Hematopoietic multipotent progenitor cell treated with erythropoietin and hydrocortisone succinate and interleukin-3 and kit ligand, for 4 days (in vitro differentiated cells): ENCODE results near the gene HHEX.
"Not testable (repeated sequence)": the region's sequence is repeated elsewhere in the genome, so short reads cannot be mapped to it uniquely, and the experiment has no call there.

Experiments
- DNase-seq: peaks from one replicate; pipeline ENCODE4 v3.0.0-alpha.2; 2015

Gene HHEX

DNA sequence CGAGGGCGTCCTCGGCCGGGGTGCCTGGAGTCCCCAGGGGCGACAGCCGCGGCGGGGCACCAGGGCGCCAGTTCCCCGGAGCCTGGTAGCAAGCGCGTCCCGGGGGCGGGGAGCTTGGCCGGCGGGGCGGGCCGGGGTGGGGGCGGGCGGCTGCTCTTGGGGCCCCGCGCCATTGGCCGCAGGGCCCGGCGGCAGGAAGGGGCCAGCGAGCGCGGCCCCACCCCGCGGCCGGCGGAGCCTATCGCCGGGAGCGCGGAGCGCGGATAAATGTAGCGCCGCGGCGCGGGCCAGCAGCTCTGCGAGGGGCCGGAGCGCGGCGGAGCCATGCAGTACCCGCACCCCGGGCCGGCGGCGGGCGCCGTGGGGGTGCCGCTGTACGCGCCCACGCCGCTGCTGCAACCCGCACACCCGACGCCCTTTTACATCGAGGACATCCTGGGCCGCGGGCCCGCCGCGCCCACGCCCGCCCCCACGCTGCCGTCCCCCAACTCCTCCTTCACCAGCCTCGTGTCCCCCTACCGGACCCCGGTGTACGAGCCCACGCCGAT, at the start of gene HHEX:
TSS of gene HHEX (plus strand) at position 293 of the 548 bp plus-strand sequence. CDS start at position 325, 32 bp downstream.
- peak; percentile 94 for DNase-seq

DNA sequence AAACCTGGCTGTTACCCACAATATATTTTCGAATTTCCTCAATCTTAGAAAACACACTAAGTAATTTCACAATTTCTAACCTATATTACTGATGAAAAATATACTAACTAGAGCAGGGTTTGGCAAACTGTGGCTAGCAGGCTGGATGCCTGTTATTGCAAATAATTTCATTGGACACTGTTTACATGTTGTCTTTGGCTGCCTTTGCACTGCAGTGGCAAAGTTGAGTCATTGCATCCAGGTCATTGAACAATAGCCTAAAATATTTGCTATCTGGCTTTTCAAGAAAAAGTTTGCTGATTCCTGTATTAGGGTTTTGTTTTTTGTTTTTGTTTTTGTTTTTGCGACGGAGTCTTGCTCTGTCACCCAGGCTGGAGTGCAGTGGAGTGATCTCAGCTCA, 49.6 kb upstream of the HHEX start:
- no peak for DNase-seq

DNA sequence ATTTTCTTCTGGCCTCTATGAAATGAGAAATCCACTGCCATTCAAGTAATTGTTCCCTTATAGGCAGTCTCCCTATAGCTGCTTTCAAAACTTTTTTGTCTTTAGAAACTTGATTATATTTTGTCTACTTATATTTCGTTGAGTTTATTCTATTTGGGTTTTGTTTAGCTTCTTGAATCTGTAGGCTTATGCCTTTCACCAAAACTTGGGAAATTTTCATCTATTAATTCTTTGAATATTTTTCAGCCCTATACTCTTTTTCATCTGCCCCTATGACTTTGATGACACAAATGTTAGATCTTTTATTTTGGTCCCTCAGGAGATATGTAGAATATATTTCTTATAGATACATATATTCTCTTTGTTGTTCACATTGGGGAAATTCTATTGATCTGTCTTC, 48.3 kb upstream of the HHEX start:
- DNase-seq: no peak

DNA sequence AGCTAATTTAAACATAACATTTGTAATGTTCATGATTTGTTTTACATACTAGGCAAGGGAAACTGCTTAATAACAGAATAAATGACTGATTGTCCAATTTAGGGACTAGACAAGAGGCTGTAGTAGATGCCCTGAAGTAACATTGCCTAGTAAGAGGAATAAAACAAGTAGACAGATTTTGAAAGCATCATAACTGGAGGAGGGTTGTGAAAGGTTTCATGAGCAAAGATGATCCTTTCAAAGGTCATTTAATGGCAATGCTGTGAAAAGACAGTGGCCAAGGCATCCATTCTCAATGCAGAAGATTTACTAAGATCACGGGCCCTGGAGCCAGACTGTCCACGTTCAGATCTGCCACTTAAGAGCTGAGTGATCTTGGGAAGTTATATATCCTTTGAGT, 44.8 kb upstream of the HHEX start:
- no peak for DNase-seq

DNA sequence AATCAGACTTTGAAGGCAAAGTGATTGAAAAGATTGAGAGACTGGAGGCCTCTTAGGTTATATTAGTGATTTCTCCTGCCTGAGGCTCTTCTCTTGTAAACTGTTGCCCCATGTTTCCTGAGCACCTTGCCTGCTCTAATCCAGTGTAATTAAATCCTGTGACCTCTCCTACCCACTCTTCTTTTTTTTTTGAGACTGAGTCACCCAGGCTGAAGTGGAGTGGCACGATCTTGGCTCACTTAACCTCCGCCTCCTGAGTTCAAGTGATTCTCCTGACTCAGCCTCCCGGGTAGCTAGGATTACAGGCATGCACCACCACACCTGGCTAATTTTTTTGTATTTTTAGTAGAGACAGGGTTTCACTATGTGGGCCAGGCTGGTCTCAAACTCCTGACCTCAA, 38.9 kb upstream of the HHEX start:
- DNase-seq: not testable (repeated sequence)

DNA sequence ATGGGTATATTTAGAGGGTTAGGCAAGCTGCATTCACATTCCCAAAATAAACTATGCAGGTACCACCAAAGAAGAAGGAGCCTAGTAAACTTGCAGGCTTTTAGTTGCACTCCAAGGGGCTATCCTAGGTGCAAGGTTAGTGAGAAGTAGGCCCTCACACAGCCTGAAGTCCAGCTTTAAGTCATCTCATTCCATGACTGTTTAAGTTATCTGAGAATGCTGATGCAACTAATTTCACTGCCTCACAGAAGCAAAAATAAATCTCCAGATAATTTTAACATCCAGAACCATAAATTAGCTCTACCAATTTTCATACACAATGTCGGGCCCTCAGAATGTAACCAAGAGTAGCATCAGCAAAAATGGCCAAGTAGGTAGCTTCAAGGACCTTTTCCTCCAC, 34.3 kb upstream of the HHEX start:
- no peak for DNase-seq

DNA sequence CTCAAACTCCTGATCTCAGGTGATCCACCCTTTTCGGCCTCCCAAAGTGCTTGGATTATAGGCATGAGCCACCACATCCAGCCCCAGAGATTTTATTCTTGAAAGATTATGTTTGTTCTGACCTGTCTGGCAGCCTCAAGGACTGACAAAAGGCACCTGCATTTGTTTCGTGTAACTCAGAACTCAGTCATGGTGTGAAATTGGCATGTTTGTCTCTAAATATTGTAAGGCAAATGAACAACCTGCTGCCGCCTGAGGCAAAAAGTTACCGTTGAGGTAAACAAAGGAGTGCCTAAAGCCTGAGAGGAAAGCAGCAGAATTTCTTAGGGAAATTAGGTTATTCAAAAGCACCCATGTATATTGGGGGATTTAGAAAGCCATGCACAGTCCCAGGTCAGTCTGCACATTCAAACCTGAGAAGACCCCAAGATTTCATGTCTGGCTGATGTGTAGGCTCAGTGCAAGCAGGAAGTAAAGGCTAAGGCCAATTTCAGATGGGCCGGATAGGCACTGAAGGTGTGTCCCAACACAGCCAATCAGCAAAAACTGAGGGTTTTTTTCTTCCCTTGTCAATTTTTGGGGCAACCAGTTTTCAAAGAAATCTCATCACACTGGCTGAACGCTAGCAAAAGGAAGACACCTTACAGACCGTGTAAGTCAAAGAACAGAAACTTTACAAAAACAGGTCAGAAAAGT, 33.3 kb upstream of the HHEX start:
- DNase-seq: no peak

DNA sequence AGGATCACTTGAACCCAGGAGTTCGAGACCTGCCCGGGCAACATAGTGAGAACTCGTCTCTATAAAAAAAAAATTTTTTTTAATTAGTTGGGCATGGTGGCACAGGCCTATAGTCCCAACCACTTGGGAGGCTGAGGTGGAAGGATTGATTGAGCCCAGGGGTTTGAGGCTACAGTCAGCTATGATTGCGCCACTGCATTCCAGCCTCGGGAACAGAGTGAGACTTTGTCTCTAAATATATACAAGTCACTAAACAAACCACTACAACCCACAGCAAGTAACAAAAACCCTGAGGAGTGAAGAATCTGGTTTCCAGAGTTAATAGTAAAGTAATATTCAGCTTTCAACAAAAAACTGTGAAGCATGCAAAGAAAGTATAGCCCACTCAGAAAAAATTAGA, 32.7 kb upstream of the HHEX start:
- no peak for DNase-seq

DNA sequence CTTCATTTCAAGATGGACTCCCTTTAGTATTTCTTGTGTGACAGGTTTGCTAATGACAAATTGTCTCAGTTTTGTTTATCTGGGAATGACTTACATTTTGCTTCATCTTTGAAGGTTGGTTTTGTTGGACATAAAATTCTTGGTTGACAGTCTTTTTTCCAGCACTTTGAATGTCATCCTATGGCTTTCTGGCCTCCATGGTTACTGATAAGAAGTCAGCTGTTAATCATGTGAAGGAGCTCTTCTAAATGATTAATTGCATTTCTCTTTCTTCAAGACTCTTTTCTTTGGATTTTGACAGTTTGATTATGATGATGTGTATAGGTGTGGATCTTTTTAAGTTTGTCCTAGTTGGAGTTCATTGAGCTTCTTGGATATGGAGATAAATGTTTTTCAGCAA, 26.9 kb upstream of the HHEX start:
- DNase-seq: peak; percentile 27

DNA sequence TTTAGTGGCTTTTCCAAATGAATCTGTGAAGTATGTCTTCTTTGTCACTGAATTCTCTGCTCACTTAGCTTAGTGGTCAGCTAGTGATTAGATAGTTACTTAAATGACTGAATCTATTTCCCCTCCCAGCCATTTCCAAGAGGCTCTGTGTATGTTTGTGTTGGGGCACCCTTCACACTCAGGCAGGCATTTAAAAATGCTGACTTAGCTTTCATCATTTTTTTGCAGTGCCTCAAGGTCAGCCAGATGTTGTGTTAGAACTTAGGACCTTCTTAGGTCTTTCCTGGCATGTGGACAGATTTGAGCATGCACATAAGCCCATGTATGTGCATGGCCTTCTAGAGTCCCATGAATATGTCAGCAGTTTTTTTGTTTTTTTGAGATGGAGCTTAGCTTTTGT, 25.4 kb upstream of the HHEX start:
- DNase-seq: no peak

DNA sequence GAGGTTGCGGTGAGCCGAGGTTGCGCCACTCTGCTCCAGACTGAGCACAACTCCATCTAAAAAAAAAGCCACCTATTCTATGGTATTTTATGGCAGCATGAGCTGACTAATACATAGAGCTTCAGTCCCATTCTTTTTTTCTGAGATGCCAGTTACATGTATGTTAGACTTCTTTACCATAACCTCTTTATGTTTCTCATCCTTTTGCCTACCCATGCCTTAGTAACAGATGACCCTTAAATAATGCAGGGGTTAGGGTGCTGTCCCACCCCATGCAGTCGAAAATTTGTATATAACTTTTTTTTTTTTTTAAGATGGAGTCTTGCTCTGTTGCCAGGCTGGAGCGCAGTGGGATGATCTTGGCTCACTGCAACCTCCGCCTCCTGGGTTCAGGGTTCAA, 22.7 kb upstream of the HHEX start:
- DNase-seq: no peak

DNA sequence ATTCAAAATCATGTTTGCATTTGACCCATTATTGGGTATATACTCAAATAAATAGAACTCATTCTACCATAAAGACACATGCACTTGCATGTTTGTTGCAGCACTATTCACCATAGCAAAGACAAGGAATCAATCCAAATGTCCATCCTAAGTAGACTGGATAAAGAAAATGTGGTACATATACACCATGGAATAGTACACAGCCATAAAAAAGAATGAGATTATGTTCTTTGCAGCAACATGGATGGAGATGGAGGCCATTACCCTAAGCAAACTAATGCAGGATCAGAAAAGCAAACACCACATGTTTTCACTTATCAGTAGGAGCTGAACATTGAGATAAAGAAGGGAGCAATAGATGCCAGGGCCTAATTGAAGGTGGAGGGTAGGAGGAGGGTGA, 12.0 kb upstream of the HHEX start:
- no peak for DNase-seq

DNA sequence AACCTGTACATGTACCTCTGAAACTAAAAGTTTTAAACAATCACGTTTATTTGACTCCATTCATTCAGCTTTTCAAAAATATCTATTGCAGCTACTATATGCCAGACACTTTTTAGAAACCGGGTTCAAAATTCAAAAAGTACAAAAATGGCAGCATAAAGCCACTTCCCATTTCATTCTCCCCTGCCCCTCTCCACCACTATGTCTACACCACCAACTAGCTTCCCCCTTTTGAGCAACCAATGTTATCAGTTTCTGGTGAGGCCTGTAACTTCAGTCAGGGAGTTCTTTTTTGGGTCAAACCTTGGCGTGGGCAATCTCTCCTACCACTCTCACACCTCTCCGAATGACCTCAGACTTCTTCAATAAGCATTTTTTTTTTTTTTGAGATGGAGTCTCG, 11.5 kb upstream of the HHEX start:
- peak; percentile 51 for DNase-seq

DNA sequence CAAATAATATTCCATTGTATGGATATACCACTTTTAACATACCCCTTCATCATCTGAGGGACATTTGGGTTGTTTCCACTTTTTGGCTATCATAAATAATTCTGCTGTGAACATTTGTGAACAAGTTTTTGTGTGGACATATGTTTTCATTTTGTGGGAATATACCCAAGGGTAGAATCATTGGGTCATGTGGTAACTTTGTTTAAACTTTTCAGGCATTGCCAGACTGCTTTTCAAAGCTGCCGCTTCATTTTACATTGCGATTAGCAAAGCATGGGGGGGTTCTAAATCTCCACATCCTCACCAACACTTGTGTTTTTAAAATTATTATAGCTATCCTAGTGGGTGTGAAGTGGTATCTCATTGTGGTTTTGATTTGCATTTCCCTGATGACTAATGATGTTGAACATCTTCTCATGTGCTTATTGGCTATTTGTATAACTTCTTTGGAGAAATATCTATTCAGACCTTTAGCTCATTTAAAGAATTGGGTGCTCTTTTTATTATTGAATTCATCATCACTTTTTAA, 8.4 kb upstream of the HHEX start:
- no peak for DNase-seq

DNA sequence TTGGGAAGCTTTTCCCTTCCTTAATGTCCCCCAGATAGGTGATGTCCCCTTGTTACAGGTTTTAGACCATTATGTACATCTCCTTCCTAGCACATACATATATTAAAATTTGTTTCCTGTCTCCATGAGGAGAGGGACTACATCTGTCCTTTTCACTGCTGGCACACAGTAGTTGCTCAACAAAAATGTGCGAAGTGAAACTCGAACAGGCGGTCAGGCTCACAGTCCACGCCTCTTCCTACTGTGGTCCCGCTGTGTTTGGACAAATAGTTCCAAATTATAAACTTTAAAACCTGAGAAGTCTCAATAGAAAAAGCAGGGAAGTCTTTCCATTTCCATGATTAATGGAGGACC, 1.2 kb upstream of the HHEX start:
- no peak for DNase-seq

DNA sequence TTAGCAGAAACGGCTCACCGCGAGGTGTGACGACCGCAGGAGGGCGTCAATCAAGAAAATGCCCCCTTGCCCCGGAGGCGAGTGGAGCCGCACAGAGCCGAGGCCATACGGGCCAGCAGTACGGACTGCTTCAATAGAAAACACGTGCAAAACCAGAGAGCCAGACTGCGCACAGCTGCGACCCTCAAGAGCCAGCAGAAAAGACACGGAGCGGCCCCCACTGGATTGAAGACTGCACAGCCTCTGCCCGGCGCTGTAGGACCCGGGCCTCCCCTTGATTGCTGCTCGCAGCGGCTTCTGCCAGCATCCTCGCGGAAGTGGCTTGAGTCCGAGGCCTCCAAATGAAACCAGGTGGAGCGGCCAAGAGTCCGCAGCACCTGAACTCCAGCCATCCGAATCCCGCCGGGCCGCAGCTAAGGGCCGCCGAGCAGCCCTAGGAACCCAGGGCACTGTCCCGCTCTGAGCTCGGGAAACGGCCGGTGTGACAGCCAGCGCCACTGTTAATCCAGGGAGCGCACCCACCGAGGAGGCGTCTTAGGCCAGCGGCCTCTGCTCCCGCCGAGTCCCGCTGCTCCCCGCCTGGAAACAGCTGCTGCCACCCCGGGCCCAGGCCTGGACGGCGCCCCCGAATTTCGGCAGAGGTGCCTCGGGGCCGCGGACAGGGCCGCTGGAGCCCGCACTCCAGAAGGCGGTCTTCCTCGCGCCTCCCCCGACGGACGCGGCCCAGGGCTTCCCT, 660 bp upstream of the HHEX start:
- DNase-seq: peak; percentile 74

DNA sequence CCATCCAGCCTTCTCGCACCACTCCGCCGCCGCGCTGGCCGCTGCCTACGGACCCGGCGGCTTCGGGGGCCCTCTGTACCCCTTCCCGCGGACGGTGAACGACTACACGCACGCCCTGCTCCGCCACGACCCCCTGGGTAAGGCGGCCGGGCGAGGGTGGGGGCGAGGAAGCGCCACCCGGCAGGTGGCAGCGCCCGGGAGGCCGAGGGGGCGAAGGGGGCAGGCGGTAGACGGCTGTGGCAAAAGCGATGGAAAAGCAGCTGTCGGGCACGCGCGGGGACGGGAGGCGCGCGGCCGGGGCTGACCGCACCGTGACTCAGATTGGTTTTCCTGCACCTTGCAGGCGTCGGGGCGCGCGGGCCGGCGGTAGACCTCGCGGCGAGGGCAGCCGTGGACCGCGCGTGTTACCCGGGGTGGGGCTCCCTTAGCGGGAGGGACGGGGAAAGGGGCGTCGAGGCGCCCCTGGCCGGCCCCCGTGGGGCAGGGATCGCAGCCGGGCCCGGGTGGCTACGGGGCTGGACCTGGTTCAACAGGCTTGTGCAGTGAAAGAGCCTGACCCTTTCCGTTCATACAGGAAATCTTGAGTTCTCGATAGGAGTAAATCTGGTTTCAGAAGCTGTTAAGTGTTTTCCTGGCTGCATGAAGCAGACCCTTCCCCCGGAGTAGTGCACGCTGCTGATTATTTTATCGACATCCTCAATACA, 608 bp downstream of the HHEX start:
- DNase-seq: peak; percentile 98

DNA sequence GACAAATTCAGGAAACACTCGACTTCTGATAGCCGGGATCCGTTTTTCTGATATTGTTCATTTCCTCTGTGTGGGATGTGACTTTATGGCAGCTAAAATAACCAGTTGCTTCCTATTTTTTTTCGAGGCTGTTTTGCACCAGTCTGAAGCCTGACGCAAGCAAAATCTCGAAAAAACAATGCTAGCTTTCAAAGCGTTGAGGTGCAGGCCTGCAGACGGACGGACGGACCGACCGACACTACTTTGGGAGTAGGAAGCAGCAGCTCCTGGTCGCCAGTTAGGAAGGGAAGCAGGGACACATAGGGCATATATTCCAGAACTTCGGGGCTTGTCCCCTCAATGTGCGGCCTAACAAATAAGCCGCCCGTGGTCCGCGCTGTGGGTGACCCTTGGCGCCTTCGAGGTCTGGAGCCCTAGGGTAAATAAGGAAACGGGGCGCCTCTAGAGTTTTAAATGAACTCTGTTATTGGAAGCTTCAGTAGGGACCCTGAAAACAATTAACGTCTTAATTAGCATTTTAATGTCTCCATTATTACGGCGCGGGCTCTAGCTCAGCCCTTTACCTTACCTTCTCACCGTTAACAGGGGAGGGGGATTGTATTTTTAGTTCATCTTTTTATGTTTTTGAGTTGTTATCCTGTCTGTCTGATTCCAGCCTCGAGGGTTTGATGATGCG, 1.3 kb downstream of the HHEX start:
- DNase-seq: no peak

DNA sequence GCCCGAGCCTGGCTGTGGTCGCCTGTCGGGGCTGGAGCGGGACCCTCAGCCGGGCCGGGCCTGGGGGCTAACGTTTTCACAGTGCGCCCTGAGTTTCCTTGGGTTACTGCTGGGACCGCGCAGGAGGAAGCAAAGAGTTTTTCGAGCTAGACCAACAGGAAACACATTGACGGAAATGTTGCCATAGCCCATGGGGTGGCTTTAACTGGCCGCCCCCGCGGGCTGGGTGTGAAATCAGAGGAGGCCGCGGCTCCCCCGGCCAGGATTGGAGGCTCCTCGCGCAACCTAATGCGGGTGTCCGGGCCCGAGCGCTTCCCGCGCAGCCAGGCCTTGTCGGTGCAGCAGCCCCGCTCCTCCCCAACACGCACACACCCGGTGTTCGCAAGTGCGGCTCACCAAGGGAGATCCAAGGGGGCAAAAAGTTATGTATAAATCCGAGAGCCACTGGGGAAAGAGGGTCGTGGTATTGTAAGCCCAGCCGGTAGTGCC, 1.9 kb downstream of the HHEX start:
- peak; percentile 87 for DNase-seq

DNA sequence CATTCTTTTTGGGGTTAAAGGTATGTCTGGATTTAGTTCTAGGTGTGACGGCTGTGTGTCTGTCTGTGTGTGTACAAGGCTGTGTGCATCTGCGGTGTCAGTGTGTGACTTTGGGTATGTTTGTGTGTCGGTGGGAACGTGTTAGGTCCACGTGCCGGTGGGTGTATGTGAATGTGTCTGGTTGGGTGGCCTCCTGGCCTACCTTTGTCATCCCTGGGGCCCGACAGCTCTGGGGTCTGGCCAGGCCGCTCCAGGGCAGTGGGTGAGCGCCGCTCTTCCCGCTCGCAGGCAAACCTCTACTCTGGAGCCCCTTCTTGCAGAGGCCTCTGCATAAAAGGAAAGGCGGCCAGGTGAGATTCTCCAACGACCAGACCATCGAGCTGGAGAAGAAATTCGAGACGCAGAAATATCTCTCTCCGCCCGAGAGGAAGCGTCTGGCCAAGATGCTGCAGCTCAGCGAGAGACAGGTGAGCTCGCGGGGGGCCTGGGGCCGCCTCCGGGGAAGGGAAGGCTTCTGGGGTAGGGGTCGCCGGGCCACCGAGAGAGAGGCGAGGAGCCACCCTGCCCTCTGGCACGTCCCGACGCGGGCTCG, 2.4 kb downstream of the HHEX start:
- peak; percentile 36 for DNase-seq

DNA sequence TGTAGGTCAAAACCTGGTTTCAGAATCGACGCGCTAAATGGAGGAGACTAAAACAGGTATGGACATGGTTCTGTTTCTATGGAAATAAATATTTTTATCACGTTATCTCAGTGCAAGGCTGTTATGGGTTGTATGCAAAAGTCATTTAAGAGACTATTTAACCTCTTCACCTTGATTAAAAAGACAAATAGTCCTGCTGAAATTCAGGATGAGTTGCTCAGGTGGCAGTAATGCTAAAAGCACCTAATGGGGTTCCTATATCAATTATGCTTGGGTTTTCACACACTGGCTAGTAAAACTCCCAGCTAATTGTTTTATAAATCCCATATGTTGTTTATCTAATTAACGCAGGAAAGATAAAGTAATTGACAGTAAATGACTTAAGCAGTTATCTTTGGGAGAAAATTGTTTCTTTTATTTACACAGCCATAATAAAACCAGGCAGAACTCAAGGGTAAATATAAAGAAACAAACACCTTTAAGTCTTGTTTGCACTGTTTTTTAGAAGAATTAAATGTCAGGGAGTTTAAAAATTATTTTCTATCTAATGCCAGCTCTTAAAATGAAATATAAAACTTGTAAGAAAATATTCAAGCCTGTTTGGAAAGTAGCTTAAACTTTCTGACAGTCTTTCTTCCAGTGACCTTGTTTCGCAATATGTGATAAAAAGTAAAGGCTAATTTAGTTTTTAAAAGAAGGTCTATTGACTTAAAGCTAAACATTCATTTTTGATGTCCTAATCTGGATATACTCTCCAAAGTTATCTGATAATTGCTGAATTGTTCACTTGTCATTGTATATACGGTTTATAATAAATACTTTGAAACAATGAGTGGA, 3.2 kb downstream of the HHEX start:
- no peak for DNase-seq

DNA sequence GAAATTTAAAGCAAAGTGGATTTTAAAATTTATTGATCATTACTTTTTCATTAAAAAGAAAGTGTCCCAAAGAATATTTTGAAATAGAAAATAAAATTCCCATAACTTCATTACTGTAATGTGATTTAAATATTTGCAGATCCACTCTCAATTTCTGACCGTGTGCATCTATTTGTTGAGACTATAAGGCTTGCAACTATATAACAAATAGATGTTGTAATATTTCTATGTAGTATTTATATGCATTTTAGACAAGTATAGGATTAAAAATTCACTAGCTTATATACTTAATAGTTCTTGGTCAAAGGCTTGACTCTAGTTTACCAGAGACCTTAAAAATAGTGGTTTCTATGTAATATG, 3.8 kb downstream of the HHEX start:
- no peak for DNase-seq
